ENCODE data around the gene TNNT3. TPM values are rescaled to one million over a fixed set of nuclear protein-coding genes. Genes with fewer than 3 reads are reported as not detected.
A peak's percentile ranks its signal among the peaks of the same experiment; 100 is the strongest.
"Not testable (repeated sequence)": the region's sequence is repeated elsewhere in the genome, so short reads cannot be mapped to it uniquely, and the experiment has no call there.

TNNT3 gene
- total and polyA plus RNA-seq, 5 donors, result 9.0 to 63.1 (median 39.9) TPM

DNA sequence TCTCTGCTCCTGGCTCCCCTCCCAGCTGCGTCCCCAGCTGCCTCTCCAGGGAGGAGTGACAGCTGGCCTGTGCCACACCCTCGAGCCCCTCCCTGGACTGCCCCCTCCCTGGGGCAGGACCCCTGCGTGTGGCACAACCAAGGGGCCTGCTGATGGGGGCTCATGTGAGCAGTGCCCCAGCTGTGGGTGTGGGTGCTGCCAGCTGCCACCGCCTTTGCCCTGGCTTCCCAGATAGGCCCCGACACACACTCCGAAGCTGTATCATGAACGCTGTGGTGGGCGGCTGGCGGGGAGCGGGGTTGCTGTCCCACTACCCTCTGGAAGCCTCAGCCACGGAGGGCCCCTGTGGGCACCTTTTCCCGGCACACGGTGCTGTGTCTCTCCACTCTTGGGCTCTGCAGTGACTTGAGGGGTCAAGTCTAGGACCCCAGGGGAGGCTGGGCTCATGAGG is 43.6 kb upstream of the TNNT3 start:
- H3K4me1 ChIP-seq (ENCODE audit: control insufficient read depth, insufficient read depth, low read length); H3K9me3 ChIP-seq (ENCODE audit: control insufficient read depth, low read length); ATAC-seq; intact Hi-C loops (cut with DNase I); H3K27me3 ChIP-seq (ENCODE audit: control insufficient read depth, insufficient read depth); H3K4me3 ChIP-seq (ENCODE audit: low read length): not testable (repeated sequence)
- WGBS, result 68% methylated on average over 13 of the region's 13 CpGs
- peak in 2 of 3 donors; percentile 53 to 61 for DNase-seq
- peak overlapping the region; percentile 42 for H3K27ac ChIP-seq (ENCODE audit: low read length)

DNA sequence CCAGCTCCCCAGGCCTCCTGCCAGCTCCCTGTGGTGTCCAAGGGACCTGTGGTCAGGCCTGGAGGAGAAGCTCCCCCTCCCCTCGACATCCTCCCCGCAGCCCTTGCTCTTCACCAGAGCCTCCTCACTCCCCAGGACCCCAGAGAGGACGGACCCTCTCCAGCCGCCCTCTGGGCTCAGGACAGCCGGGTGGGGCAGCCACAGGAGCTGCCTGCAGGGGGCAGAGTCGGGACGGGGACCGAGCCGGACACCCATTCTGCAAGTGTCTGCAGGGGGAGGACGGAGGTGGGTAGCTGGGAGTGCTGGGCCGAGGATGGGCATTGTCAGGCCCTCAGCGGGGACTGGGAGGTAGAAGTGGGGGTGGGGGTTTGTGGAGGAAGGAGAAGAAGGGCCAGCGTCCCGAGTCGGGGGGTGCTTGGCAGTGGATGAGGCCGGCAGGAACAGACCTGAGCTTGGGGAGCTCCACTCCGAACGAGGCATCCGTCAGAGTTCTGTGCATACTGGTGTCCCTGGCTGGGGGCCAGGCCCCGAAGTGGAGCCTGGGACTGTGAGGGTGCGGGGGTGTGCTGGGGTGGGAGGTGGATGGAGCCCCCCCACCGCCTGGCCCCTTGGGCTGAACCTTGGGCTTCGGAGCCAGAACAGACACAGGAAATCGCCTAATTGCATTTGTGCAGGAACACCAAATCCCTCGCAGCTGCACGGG is 43.0 kb upstream of the TNNT3 start:
- Histone ChIP-seq H3K9me3 (ENCODE audit: control insufficient read depth, low read length) (no peaks in the 10 kb centered on the region), H3K4me3 (ENCODE audit: low read length) (no peak overlapping the region), H3K27me3 (ENCODE audit: control insufficient read depth, insufficient read depth) (no peaks in the 10 kb centered on the region), H3K4me1 (ENCODE audit: control insufficient read depth, insufficient read depth, low read length) (peaks cover 7% of the 10 kb centered on the region), H3K27ac (ENCODE audit: low read length) (peak overlapping the region; percentile 42)
- intact Hi-C loops (cut with DNase I), result no loop called here
- WGBS, result 20% methylated on average over 26 of the region's 26 CpGs
- ATAC-seq, result no peak
- peak; percentile 68 to 85 (median 85) for DNase-seq

DNA sequence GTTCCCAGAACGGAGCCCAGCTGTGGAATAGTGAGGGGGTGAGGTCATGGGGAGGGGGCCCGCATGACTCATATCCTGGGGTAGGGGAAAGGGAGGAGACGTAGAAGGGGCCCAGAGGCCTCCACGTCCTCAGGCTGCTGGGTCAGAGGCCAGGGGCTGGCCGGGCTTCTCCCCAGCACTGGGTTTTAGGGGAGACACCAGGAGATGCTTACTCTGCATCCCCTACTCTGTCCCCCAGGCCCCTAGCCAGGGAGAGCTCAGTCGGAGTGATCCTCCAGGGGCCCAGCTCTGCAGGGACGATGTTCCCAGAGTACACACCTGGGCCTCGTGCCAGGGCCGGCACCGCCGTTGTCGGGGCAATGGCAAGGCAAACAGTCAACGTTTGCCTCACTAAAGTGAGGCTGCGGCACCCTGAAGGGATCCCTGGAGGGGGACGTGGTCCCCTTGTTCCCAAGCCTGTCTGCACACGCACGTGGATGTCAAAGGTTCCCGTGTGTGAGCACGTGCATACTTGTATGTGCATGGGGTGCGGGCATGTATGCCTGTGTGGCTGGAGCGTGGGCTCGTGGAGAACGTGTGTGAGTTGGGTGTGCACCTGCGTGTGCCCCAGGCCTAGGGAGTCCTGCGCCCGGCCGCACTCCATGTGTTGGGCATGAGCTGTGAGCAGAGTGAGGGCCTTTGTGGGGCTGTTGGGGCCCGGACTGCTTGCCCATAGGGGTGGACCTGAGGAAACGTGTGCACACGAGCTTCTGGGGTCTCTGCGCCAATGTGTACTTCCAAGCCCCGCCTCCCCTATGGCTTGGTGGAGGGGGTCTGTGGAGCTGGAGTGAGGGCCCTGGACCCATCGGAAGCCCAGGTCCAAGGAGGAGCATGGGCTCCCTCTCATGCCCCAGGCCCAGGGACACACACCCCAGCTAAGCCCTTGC is 42.0 kb upstream of the TNNT3 start:
- 44% methylated on average over 33 of the region's 33 CpGs for WGBS
- intact Hi-C loops (cut with DNase I), result no loop called here
- ATAC-seq, result no peak
- peak; percentile 79 to 91 (median 90) for DNase-seq
- H3K4me3 ChIP-seq (ENCODE audit: low read length), result no peak overlapping the region
- no peaks in the 10 kb centered on the region for H3K27me3 ChIP-seq (ENCODE audit: control insufficient read depth, insufficient read depth)
- H3K27ac ChIP-seq (ENCODE audit: low read length), result peak overlapping the region; percentile 59
- H3K4me1 ChIP-seq (ENCODE audit: control insufficient read depth, insufficient read depth, low read length), result peaks cover 7% of the 10 kb centered on the region
- H3K9me3 ChIP-seq (ENCODE audit: control insufficient read depth, low read length), result no peaks in the 10 kb centered on the region

GRCh38 chr11:1878137-1879031 is 41.1 kb upstream of the TNNT3 start:
- H3K27me3 ChIP-seq (ENCODE audit: control insufficient read depth, insufficient read depth), result no peaks in the 10 kb centered on the region
- H3K9me3 ChIP-seq (ENCODE audit: control insufficient read depth, low read length), result no peaks in the 10 kb centered on the region
- no peak overlapping the region for H3K27ac ChIP-seq (ENCODE audit: low read length)
- peaks cover 7% of the 10 kb centered on the region for H3K4me1 ChIP-seq (ENCODE audit: control insufficient read depth, insufficient read depth, low read length)
- 74% methylated on average over 30 of the region's 30 CpGs for WGBS
- intact Hi-C loops (cut with DNase I), result no loop called here
- H3K4me3 ChIP-seq (ENCODE audit: low read length), result no peak overlapping the region
- ATAC-seq, result no peak
- DNase-seq, result peak; percentile 47 to 74 (median 72)

DNA sequence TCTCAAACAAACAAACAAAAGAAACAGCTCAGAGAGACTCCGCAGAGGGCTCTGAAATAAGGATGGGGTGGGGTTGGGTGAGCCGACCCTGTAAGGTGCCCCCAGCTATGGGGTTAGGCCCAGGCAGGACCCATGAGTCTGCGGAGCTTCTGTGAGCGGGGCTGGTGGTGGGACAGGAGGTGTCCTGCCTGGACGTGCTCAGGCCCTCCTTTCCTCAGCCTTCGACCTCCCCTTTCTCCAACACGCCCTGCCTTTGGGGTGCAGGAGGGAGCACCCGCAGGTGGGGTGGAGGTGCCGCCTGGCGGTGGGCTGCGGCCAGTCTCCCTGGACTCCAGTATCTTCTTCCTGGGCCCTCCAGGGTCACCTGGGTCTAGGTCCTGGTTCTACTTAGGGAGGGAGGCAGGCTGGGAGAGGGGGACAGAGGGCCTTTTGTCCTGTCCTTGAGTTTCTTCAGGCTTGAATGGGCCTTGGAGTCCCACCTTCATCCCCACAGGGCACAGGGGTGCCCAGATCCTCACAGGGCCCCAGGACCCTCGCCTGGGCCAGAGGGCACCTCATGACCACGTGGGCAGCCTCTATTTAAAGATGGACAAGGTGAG is 40.1 kb upstream of the TNNT3 start:
- WGBS, result 88% methylated on average over 13 of the region's 13 CpGs
- peaks cover 7% of the 10 kb centered on the region for H3K4me1 ChIP-seq (ENCODE audit: control insufficient read depth, insufficient read depth, low read length)
- H3K27ac ChIP-seq (ENCODE audit: low read length), result peak overlapping the region; percentile 50

DNA sequence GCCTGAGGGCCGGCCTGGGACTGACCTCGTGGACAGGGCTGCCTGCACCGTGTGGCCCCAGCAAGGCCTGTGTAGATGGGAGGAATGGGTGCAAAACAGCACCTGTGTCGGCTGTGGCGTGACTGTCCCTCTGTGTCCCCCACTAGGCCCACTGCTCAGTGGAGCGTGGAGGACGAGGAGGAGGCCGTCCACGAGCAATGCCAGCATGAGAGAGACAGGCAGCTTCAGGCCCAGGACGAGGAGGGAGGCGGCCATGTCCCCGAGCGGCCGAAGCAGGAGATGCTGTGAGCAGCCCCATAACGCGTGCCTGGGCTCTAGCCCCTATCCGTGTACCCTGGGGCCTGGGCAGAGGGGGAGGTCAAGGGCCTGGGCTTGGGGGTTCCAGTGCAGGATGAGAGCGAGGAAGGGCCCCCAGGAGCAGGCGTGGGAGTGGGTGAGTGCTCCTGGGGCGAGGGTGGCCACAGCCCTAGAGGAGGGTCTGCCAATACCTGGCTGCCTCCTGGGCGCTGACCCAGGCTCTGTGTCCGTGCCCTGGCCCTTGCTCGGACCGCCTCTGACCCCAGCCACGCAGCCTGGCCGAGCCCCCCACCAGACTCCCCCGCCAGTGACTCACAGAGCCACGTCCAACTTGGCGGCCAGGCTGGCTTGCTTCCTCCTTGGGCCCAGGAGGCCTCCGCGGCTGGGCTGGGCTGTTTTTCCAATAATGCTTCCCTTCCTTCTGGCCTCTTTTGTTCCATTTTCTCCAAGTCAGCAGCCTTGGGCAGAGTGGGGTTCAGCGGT is 39.4 kb upstream of the TNNT3 start:
- no peak overlapping the region for H3K4me3 ChIP-seq (ENCODE audit: low read length)
- ATAC-seq, result peak; percentile 77 to 81
- H3K4me1 ChIP-seq (ENCODE audit: control insufficient read depth, insufficient read depth, low read length), result peaks cover 7% of the 10 kb centered on the region
- DNase-seq, result peak; percentile 88 to 95 (median 95)
- 58% methylated on average over 32 of the region's 32 CpGs for WGBS
- H3K9me3 ChIP-seq (ENCODE audit: control insufficient read depth, low read length), result no peaks in the 10 kb centered on the region
- intact Hi-C loops (cut with DNase I), result loop anchor here in 3 of 4 donors (5.0 kb wide), 3 partner anchors 37 to 272 kb away; partner anchors contain the start of gene TNNT3 (in 2 of the 3)
- H3K27ac ChIP-seq (ENCODE audit: low read length), result peak overlapping the region; percentile 79
- no peaks in the 10 kb centered on the region for H3K27me3 ChIP-seq (ENCODE audit: control insufficient read depth, insufficient read depth)

More for the DNA sequence above, 40.1 kb upstream of the TNNT3 start:
- intact Hi-C loops (cut with DNase I), result no loop called here
- Histone ChIP-seq H3K9me3 (ENCODE audit: control insufficient read depth, low read length) (no peaks in the 10 kb centered on the region), H3K4me3 (ENCODE audit: low read length) (no peak overlapping the region), H3K27me3 (ENCODE audit: control insufficient read depth, insufficient read depth) (no peaks in the 10 kb centered on the region)
- DNase-seq, result peak; percentile 11 to 52 (median 46)
- no peak for ATAC-seq

- peak; percentile 1 to 3 for ATAC-seq
- H3K9me3 ChIP-seq (ENCODE audit: control insufficient read depth, low read length), result no peaks in the 10 kb centered on the region
- H3K27ac ChIP-seq (ENCODE audit: low read length), result peak overlapping the region; percentile 79
- H3K4me3 ChIP-seq (ENCODE audit: low read length), result no peak overlapping the region
- intact Hi-C loops (cut with DNase I), result loop anchor here in 3 of 4 donors (5.0 kb wide), 3 partner anchors 36 to 271 kb away; partner anchors contain the start of gene TNNT3 (in 2 of the 3)
- whole genome bisulfite sequencing, result 61% methylated on average over 9 of the region's 9 CpGs
- H3K4me1 ChIP-seq (ENCODE audit: control insufficient read depth, insufficient read depth, low read length), result peaks cover 7% of the 10 kb centered on the region
- H3K27me3 ChIP-seq (ENCODE audit: control insufficient read depth, insufficient read depth), result no peaks in the 10 kb centered on the region
- DNase-seq, result no peak
Measured at GRCh38 chr11:1880746-1881441, 38.6 kb upstream of the TNNT3 start.

- peaks cover 7% of the 10 kb centered on the region for H3K4me1 ChIP-seq (ENCODE audit: control insufficient read depth, insufficient read depth, low read length)
- intact Hi-C loops (cut with DNase I), result loop anchor here in 3 of 4 donors (5.0 kb wide), 3 partner anchors 36 to 271 kb away; partner anchors contain the start of gene TNNT3 (in 2 of the 3)
- H3K27ac ChIP-seq (ENCODE audit: low read length), result peak overlapping the region; percentile 79
- 55% methylated on average over 43 of the region's 43 CpGs for WGBS
- DNase-seq (peak; percentile 49 to 80 (median 73)), ATAC-seq (peak; percentile 1 to 17)
- H3K9me3 ChIP-seq (ENCODE audit: control insufficient read depth, low read length), result no peaks in the 10 kb centered on the region
- H3K4me3 ChIP-seq (ENCODE audit: low read length), result no peak overlapping the region
- H3K27me3 ChIP-seq (ENCODE audit: control insufficient read depth, insufficient read depth), result no peaks in the 10 kb centered on the region
Measured at GRCh38 chr11:1881442-1882264, 37.9 kb upstream of the TNNT3 start.

All from right cardiac atrium (tissue), 5 donors.